ENCODE results near the gene CEP72. TPM values are rescaled to one million over a fixed set of nuclear protein-coding genes. Genes with fewer than 3 reads are reported as not detected.

CEP72 gene
- total RNA-seq, 4 donors from 2014 or later: 7.2 to 11.9 (median 9.2) TPM

- H3K4me3 ChIP-seq (ENCODE audit: low read depth, poor library complexity, severe bottlenecking): no peak overlapping the region
- TF ChIP-seq POLR2A (IDR thresholded peaks at IDR 0.05) (no peak), CTCF (IDR thresholded peaks at IDR 0.05) (no peak)
- DNase-seq (ENCODE audit: low spot score in 2 of 2): no peak
- intact Hi-C loops (cut with DNase I; ENCODE audit: low total_unique reads): no loop called here
- WGBS, 2 donors: 88 to 92% methylated on average over 22 to 34 of the region's 40 CpGs
These were observed 54.0 kb downstream of the CEP72 start for GRCh38 chr5:665956-666711.

GRCh38 chr5:666816-667498, 54.8 kb downstream of the CEP72 start:
- WGBS, 2 donors: 92 to 94% methylated on average over 13 of the region's 13 CpGs
- DNase-seq (ENCODE audit: low spot score in 2 of 2): no peak
- no peak for TF ChIP-seq CTCF (IDR thresholded peaks at IDR 0.05)
- no peak for TF ChIP-seq POLR2A (IDR thresholded peaks at IDR 0.05)
- no peak overlapping the region for H3K4me3 ChIP-seq (ENCODE audit: low read depth, poor library complexity, severe bottlenecking)
- intact Hi-C loops (cut with DNase I; ENCODE audit: low total_unique reads): no loop called here

- DNase-seq (ENCODE audit: low spot score in 2 of 2): no peak
- WGBS, 2 donors: 83 to 91% methylated on average over 37 to 42 of the region's 44 CpGs
- no peak overlapping the region for H3K4me3 ChIP-seq (ENCODE audit: low read depth, poor library complexity, severe bottlenecking)
- intact Hi-C loops (cut with DNase I; ENCODE audit: low total_unique reads): no loop called here
- no peak for TF ChIP-seq POLR2A (IDR thresholded peaks at IDR 0.05)
- no peak for TF ChIP-seq CTCF (IDR thresholded peaks at IDR 0.05)
These were observed 56.3 kb downstream of the CEP72 start for GRCh38 chr5:668283-668995.

- no peak for TF ChIP-seq POLR2A (IDR thresholded peaks at IDR 0.05)
- TF ChIP-seq CTCF (IDR thresholded peaks at IDR 0.05): no peak
- no peak for DNase-seq (ENCODE audit: low spot score in 2 of 2)
- no peak overlapping the region for H3K4me3 ChIP-seq (ENCODE audit: low read depth, poor library complexity, severe bottlenecking)
- intact Hi-C loops (cut with DNase I; ENCODE audit: low total_unique reads): no loop called here
- 83 to 87% methylated on average over 18 to 25 of the region's 40 CpGs for WGBS, 2 donors
These were observed 57.1 kb downstream of the CEP72 start for GRCh38 chr5:669111-669841.

GRCh38 chr5:669842-670395, 57.8 kb downstream of the CEP72 start:
- DNase-seq (ENCODE audit: low spot score in 2 of 2): no peak
- intact Hi-C loops (cut with DNase I; ENCODE audit: low total_unique reads): loop anchor here (5.0 kb wide), 1 partner anchor 232 kb away; no protein-coding TSS in a partner anchor
- TF ChIP-seq POLR2A (IDR thresholded peaks at IDR 0.05) (no peak), CTCF (IDR thresholded peaks at IDR 0.05) (no peak)
- H3K4me3 ChIP-seq (ENCODE audit: low read depth, poor library complexity, severe bottlenecking): no peak overlapping the region
- 72 to 76% methylated on average over 6 to 7 of the region's 22 CpGs for WGBS, 2 donors
